ENCODE measurements around the gene FAM151A.

Gene FAM151A

GRCh38 chr1:54580856-54581550 lies 42.3 kb downstream of the FAM151A start:
- in situ Hi-C loops (cut with MboI; ENCODE audit: low pct_unique_long_range_greater_than_20kb, low sequenced_read_pairs, unreplicated experiment), result no loop called here
- TF ChIP-seq CTCF (IDR thresholded peaks at IDR 0.05; ENCODE audit: extremely low read depth, insufficient read depth, missing control alignments), result no peak
- DNase-seq (ENCODE audit: low spot score), result no peak

DNA sequence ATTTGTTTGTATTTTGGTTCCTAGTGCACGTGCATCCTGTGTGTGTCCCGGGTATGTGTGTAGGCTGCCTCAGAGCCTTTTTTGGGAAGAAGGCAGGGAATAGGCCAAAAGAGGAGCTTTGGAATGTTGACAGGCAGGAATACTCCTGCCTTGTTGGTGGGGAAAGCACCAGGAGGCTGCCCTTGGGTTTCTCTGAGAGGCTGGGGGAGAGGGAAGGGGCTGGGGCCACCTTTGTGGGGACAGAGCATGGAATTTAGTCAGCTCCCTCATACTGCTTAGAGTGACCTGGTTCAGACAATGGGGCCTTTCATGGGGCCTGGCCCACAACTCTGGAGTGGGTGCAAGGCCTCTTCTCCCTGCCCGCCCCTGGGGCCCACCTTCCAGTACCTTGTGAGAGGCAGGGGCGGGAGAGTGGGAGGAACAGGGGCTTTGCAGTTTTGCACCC lies 44.0 kb downstream of the FAM151A start:
- in situ Hi-C loops (cut with MboI; ENCODE audit: low pct_unique_long_range_greater_than_20kb, low sequenced_read_pairs, unreplicated experiment), result no loop called here
- DNase-seq (ENCODE audit: low spot score), result no peak
- TF ChIP-seq CTCF (IDR thresholded peaks at IDR 0.05; ENCODE audit: extremely low read depth, insufficient read depth, missing control alignments), result no peak

- no peak for DNase-seq (ENCODE audit: low spot score)
- in situ Hi-C loops (cut with MboI; ENCODE audit: low pct_unique_long_range_greater_than_20kb, low sequenced_read_pairs, unreplicated experiment), result no loop called here
- no peak for TF ChIP-seq CTCF (IDR thresholded peaks at IDR 0.05; ENCODE audit: extremely low read depth, insufficient read depth, missing control alignments)
These were observed 45.7 kb downstream of the FAM151A start for GRCh38 chr1:54577612-54578011.

DNA sequence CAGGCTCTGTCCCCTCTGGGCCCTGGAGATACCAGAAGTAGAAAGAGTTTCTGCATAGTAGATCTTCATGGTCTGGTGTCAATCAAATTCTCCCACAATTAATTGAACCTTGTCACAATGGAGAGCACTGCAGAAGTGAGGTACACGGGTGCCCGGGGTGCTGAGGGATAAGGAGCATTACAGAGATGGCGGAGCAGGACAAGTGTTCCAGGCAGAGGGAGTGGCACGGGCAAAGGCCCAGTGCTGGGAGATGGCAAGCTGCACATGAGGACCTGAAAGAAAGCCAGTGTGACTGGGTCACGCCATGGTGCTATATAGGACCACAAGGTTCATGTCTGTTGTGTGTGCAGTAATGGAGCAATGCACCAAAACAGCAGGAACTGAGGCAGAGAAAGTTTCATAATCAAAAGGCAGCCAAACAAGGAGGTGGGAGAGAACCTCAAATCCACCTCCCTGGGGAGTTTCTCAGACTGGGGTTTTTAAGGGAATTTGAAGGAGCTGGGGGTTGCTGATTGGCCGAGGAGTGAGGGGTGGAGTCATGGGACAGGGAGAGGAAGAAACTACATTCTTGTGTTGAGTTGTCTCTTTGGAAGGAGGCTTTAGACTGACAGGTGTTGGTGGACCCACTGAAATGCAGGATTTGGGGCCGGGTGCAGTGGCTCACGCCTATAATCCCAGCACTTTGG lies 47.6 kb downstream of the FAM151A start:
- no peak for DNase-seq (ENCODE audit: low spot score)

GRCh38 chr1:54575161-54575560 lies 48.2 kb downstream of the FAM151A start:
- in situ Hi-C loops (cut with MboI; ENCODE audit: low pct_unique_long_range_greater_than_20kb, low sequenced_read_pairs, unreplicated experiment), result no loop called here
- TF ChIP-seq CTCF (IDR thresholded peaks at IDR 0.05; ENCODE audit: extremely low read depth, insufficient read depth, missing control alignments), result no peak
- DNase-seq (ENCODE audit: low spot score), result no peak

More for the DNA sequence above, 47.6 kb downstream of the FAM151A start:
- in situ Hi-C loops (cut with MboI; ENCODE audit: low pct_unique_long_range_greater_than_20kb, low sequenced_read_pairs, unreplicated experiment), result no loop called here
- TF ChIP-seq CTCF (IDR thresholded peaks at IDR 0.05; ENCODE audit: extremely low read depth, insufficient read depth, missing control alignments), result no peak

DNA sequence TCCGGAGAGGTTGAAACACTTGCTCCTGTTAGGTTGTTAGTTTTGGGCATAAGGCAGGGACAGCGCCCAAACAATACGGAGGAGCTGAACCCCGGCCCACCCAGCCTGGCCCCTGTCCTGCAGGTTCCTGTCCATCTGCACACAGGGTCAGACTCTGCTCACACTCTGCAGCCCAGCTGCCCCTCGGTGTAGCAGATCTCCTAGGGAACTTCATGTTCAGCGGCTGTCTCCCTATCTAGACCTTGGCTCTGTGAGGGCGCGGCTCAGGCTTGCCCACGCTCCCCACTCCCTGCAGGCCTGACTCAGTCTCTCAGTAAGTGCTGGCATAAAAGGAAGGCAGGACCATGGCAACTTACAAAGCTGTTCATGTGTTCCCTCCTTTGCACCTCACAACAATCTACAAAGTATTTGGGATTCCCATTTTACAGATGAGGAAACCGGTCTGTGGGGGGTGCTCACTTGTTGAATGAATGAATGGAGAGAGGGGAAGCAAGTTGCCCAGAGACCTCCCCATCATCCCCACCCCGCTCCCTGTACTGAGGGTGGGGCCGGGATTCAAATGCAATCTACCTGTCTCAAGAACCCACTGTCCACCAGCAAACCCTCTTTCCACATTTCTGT lies 49.1 kb downstream of the FAM151A start:
- no peak for DNase-seq (ENCODE audit: low spot score)
- no peak for TF ChIP-seq CTCF (IDR thresholded peaks at IDR 0.05; ENCODE audit: extremely low read depth, insufficient read depth, missing control alignments)
- in situ Hi-C loops (cut with MboI; ENCODE audit: low pct_unique_long_range_greater_than_20kb, low sequenced_read_pairs, unreplicated experiment), result no loop called here

All from GM13977 (cell line).